HepG2 (cell line): Measurements from ENCODE around the gene EZH1. TPM values are rescaled to one million over a fixed set of nuclear protein-coding genes. Genes with fewer than 3 reads are reported as not detected.

Experiments
- ATF4 ChIP-seq, 2 experiments: fragments of 450-650 bp in 1 of 2; sonication (generic) in 1 of 2; formaldehyde crosslinking; IDR thresholded peaks; 2 replicates each; pipeline versions ENCODE4 v1.5.0 to v1.8.0; 2020 to 2022; ENCODE audit warnings: mild to moderate bottlenecking in 1 of 2, missing genetic modification reagents in 1 of 2
- EZH2 ChIP-seq: conservative IDR thresholded peaks from 2 replicates; pipeline ENCODE4 v1.6.1; 2012; ENCODE audit warnings: mild to moderate bottlenecking, low read depth, low read length, moderate library complexity
- GMEB2 ChIP-seq: IDR thresholded peaks from 2 replicates; pipeline ENCODE4 v1.6.1; 2016; ENCODE audit warnings: missing biosample characterization, missing genetic modification reagents, low read depth
- KDM5A ChIP-seq: fragments of 200-600 bp; sonication (generic); IDR thresholded peaks from 2 replicates; pipeline ENCODE4 v1.7.0; 2018; ENCODE audit warnings: antibody characterized with exemption, mild to moderate bottlenecking, low read length, borderline replicate concordance
- LCORL ChIP-seq, 2 experiments: fragments of 450-650 bp in 1 of 2; sonication (generic) in 1 of 2; formaldehyde crosslinking in 1 of 2; IDR thresholded peaks; 2 replicates each; pipeline versions ENCODE4 v1.5.0 to v1.6.1; 2017 to 2020; ENCODE audit warnings: antibody characterized with exemption in 1 of 2, missing genetic modification reagents in 1 of 2
- MXD1 ChIP-seq: sonication (generic); formaldehyde crosslinking; IDR thresholded peaks from 2 replicates; pipeline ENCODE4 v1.4.0; 2020; ENCODE audit warnings: mild to moderate bottlenecking, missing genetic modification reagents
- MYPOP ChIP-seq: sonication (generic); formaldehyde crosslinking; IDR thresholded peaks from 2 replicates; pipeline ENCODE4 v1.8.1; 2023; ENCODE audit warnings: mild to moderate bottlenecking, moderate library complexity, missing genetic modification reagents
- MZF1 ChIP-seq: sonication (generic); formaldehyde crosslinking; IDR thresholded peaks from 2 replicates; pipeline ENCODE4 v1.8.1; 2023; ENCODE audit warnings: mild to moderate bottlenecking, missing genetic modification reagents, borderline replicate concordance
- NCOA1 ChIP-seq: sonication (generic); formaldehyde crosslinking; IDR thresholded peaks from 2 replicates; pipeline ENCODE4 v1.9.0; 2021; ENCODE audit warnings: missing genetic modification reagents
- NFAT5 ChIP-seq: sonication (generic); formaldehyde crosslinking; IDR thresholded peaks from 2 replicates; pipeline ENCODE4 v1.4.0; 2020; ENCODE audit warnings: missing genetic modification reagents
- PITX1 ChIP-seq: sonication (generic); formaldehyde crosslinking; IDR thresholded peaks from 2 replicates; pipeline ENCODE4 v1.5.1; 2020; ENCODE audit warnings: mild to moderate bottlenecking, missing genetic modification reagents
- SRF ChIP-seq: IDR thresholded peaks from 2 replicates; pipeline ENCODE4 v1.6.1; 2011; ENCODE audit warnings: mild to moderate bottlenecking, low read depth, low read length, moderate library complexity
- ZBTB3 ChIP-seq: sonication (generic); formaldehyde crosslinking; IDR thresholded peaks from 2 replicates; pipeline ENCODE4 v1.4.0; 2020; ENCODE audit warnings: low read depth, mild to moderate bottlenecking, moderate library complexity, missing genetic modification reagents, borderline replicate concordance
- ZNF235 ChIP-seq: sonication (generic); formaldehyde crosslinking; IDR thresholded peaks from 2 replicates; pipeline ENCODE4 v1.8.1; 2023; ENCODE audit warnings: mild to moderate bottlenecking, missing genetic modification reagents, borderline replicate concordance
- ZNF629 ChIP-seq: sonication (generic); formaldehyde crosslinking; conservative IDR thresholded peaks from 2 replicates; pipeline ENCODE4 v1.5.0; 2020; ENCODE audit warnings: missing genetic modification reagents
- polyA plus RNA-seq, 8 experiments: library from polyadenylated mRNA; depleted of rRNA in 3 of 8; stranded (reverse) in 7 of 8; unstranded in 1 of 8; fragments of >200 nt; fragmentation: Illumina TruSeq in 4 of 8; extraction: Trizol in 4 of 8; gene quantifications; 2 replicates each; pipeline versions ENCODE4 v1.2.1 to v1.2.3, GENCODE V29; 2011 to 2016; ENCODE audit warnings: low read depth in 4 of 8, missing spikeins in 1 of 8, mixed read lengths in 1 of 8; ENCODE audit not compliant: insufficient read depth in 1 of 8
- total RNA-seq, 5 experiments: library from RNA; depleted of rRNA; stranded (reverse); fragments of >200 nt; fragmentation: Illumina TruSeq; extraction: Trizol; gene quantifications; 2 replicates each; pipeline ENCODE4 v1.2.3, GENCODE V29; 2016; ENCODE audit warnings: low read depth in 1 of 5

EZH1 gene
- total and polyA plus RNA-seq, 2 of the 13 experiments (the other 11 are each of a cell fraction or from before 2014, with no cell fraction given) = 11.6 to 24.0 TPM

GRCh38 chr17:42744806-42745617 lies at the start of gene EZH1 (continued):
- peak; percentile 95 for TF ChIP-seq NFAT5 (CRISPR knock-in tag)
- no peak for TF ChIP-seq LCORL (IDR thresholded peaks at IDR 0.05)
- TF ChIP-seq LCORL (CRISPR knock-in tag; IDR thresholded peaks at IDR 0.05) = peak; percentile 67; the same call in 1 of the 2 replicates
- peak; percentile 78; the same call in 1 of the 2 replicates for TF ChIP-seq KDM5A
- no peak; a peak in 1 of 4 replicates for TF ChIP-seq ATF4 (CRISPR knock-in tag; IDR thresholded peaks at IDR 0.05)
- peak; percentile 86 for TF ChIP-seq MXD1
- 0 out of 2 replicates have a peak, but pooled peaks have one; percentile 8 for TF ChIP-seq ZNF629 (CRISPR knock-in tag)
- no peak for TF ChIP-seq EZH2
- TF ChIP-seq ZNF235 (CRISPR knock-in tag) = peak; percentile 81; the same call in 1 of the 2 replicates
- no peak for TF ChIP-seq ZBTB3
- TF ChIP-seq SRF = no peak
- peak; percentile 89; the same call in 1 of the 2 replicates for TF ChIP-seq MYPOP
- no peak for TF ChIP-seq NCOA1
- peak; percentile 21; the same call in 1 of the 2 replicates for TF ChIP-seq PITX1 (CRISPR knock-in tag)
- no peak; the same call in 1 of the 2 replicates for TF ChIP-seq MZF1
- TF ChIP-seq GMEB2 (CRISPR knock-in tag) = peak; percentile 70
